Fibroblast of lung (primary cell): ENCODE measurements around the gene DGCR8.

Experiments
- CTCF ChIP-seq, 2 donors: IDR thresholded peaks in 1 of 2; conservative IDR thresholded peaks in 1 of 2; 1 replicate in 1 of 2; 2 replicates in 1 of 2; pipeline ENCODE4 v1.5.1; 2011 to 2012; ENCODE audit warnings: low read length in 2 of 2, control low read depth in 1 of 2, inconsistent platforms in 1 of 2, low read depth in 1 of 2, mild to moderate bottlenecking in 1 of 2
- EZH2 ChIP-seq: IDR thresholded peaks from 2 replicates; pipeline ENCODE4 v1.5.1; 2012; ENCODE audit warnings: low read length, control low read depth, mild to moderate bottlenecking; ENCODE audit errors: missing control alignments

- no peak for TF ChIP-seq CTCF (conservative IDR thresholded peaks at IDR 0.05 in 1 of 2, IDR thresholded peaks at IDR 0.05 in 1 of 2; ENCODE audit: low read depth in 1 of 2, low read length in 2 of 2)
- no peak for TF ChIP-seq EZH2
These were observed 10.6 kb upstream of the DGCR8 start for GRCh38 chr22:20069331-20070042.
